Endothelial cell of umbilical vein (primary cell): Measurements from ENCODE around the gene GUK1. TPM values are rescaled to one million over a fixed set of nuclear protein-coding genes. Genes with fewer than 3 reads are reported as not detected.

ENCODE experiments used
- BruUV-seq: library from RNA; stranded (reverse); fragments of 400-500 nt; replicated peaks from 2 replicates; lab custom pipeline; 2021; lab: Mats Ljungman, UMichigan
- CTCF ChIA-PET: fragments of 300-600, 350-600 bp; sonication (Branson Sonifier 250); formaldehyde crosslinking; loops from one replicate; lab custom pipeline; 2021; ENCODE audit warnings: antibody characterized with exemption, inconsistent platforms; lab: Charles Lee
- POLR2A ChIA-PET: fragments of 300-600, 350-600 bp; sonication (Branson Sonifier 250); formaldehyde crosslinking; loops from one replicate; lab custom pipeline; 2021; ENCODE audit warnings: antibody characterized with exemption, inconsistent platforms; lab: Charles Lee
- DNase-seq: peaks from one replicate; pipeline ENCODE4 v3.0.0-alpha.2; 2011; ENCODE audit warnings: low read depth, low spot score
- FAIRE-seq: peaks from 2 replicates; lab custom pipeline; 2011; peaks lifted over from hg19 to GRCh38; lab: Jason Lieb, UNC
- H2AFZ ChIP-seq: 2 replicates; pipeline ENCODE4 v1.6.0; 2012; ENCODE audit warnings: low read depth, low read length, control low read depth, inconsistent platforms
- H3K27ac ChIP-seq: 2 replicates; pipeline ENCODE4 v1.5.1; 2011; ENCODE audit warnings: low read depth, mild to moderate bottlenecking, control low read depth, low read length, moderate library complexity; ENCODE audit not compliant: insufficient read depth
- H3K27me3 ChIP-seq, 2 experiments: 2 replicates each; pipeline versions ENCODE4 v1.6.0 to v1.6.1; 2011; ENCODE audit warnings: low read length in 2 of 2, mixed read lengths in 1 of 2; ENCODE audit not compliant: control insufficient read depth in 2 of 2, insufficient read depth in 2 of 2
- H3K36me3 ChIP-seq, 2 experiments: 2 replicates in 1 of 2; 3 replicates in 1 of 2; pipeline ENCODE4 v1.5.1; 2011; ENCODE audit warnings: low read length in 2 of 2, mild to moderate bottlenecking in 1 of 2, moderate library complexity in 1 of 2; ENCODE audit not compliant: control insufficient read depth in 2 of 2, insufficient read depth in 2 of 2; ENCODE audit errors: extremely low read depth in 1 of 2
- H3K4me1 ChIP-seq: 3 replicates; pipeline ENCODE4 v1.5.1; 2011; ENCODE audit warnings: mild to moderate bottlenecking, low read length; ENCODE audit not compliant: control insufficient read depth, insufficient read depth; ENCODE audit errors: extremely low read depth
- H3K4me2 ChIP-seq: 2 replicates; pipeline ENCODE4 v1.6.1; 2011; ENCODE audit warnings: low read length, control low read depth, mixed read lengths; ENCODE audit not compliant: insufficient read depth
- H3K4me3 ChIP-seq, 3 experiments: fragments of 200-600 bp in 1 of 3; sonication (generic), shearing (Covaris generic) in 1 of 3; replicated peaks in 1 of 3; 2 replicates each; pipeline ENCODE4 v1.5.1; 2011 to 2016; ENCODE audit warnings: control low read depth in 3 of 3, low read length in 3 of 3, mild to moderate bottlenecking in 2 of 3, inconsistent platforms in 1 of 3, low read depth in 1 of 3, moderate library complexity in 1 of 3; ENCODE audit not compliant: insufficient read depth in 1 of 3
- H3K79me2 ChIP-seq: 2 replicates; pipeline ENCODE4 v1.6.0; 2012; ENCODE audit warnings: low read length, inconsistent platforms; ENCODE audit not compliant: control insufficient read depth, insufficient read depth
- H3K9ac ChIP-seq: replicated peaks from 2 replicates; pipeline ENCODE3; 2011; ENCODE audit warnings: low read length, control low read depth; ENCODE audit not compliant: insufficient read depth; ENCODE audit errors: extremely low read depth
- H3K9me1 ChIP-seq: replicated peaks from 3 replicates; pipeline ENCODE4 v1.6.0; 2011; ENCODE audit warnings: mild to moderate bottlenecking, low read length; ENCODE audit not compliant: control insufficient read depth, insufficient read depth; ENCODE audit errors: extremely low read depth
- H3K9me3 ChIP-seq: replicated peaks from 2 replicates; pipeline ENCODE4 v1.5.1; 2012; ENCODE audit warnings: low read length, inconsistent platforms; ENCODE audit not compliant: control insufficient read depth, insufficient read depth
- H4K20me1 ChIP-seq: replicated peaks from 2 replicates; pipeline ENCODE3; 2011; ENCODE audit warnings: mild to moderate bottlenecking, low read length; ENCODE audit not compliant: control insufficient read depth, insufficient read depth; ENCODE audit errors: extremely low read depth
- EZH2 ChIP-seq: IDR thresholded peaks from 2 replicates; pipeline ENCODE4 v1.6.1; 2012; ENCODE audit warnings: borderline replicate concordance, low read depth, mild to moderate bottlenecking, moderate library complexity, low read length, inconsistent platforms; ENCODE audit not compliant: severe bottlenecking
- FOS ChIP-seq: IDR thresholded peaks from 2 replicates; pipeline ENCODE4 v1.6.1; 2011; ENCODE audit warnings: mild to moderate bottlenecking, low read length, moderate library complexity, borderline replicate concordance; ENCODE audit not compliant: insufficient read depth
- GATA2 ChIP-seq: IDR thresholded peaks from 2 replicates; pipeline ENCODE4 v1.7.0; 2011; ENCODE audit warnings: low read depth, mild to moderate bottlenecking, moderate library complexity, mixed read lengths, low read length; ENCODE audit not compliant: insufficient read length, insufficient read depth
- JUN ChIP-seq: IDR thresholded peaks from 2 replicates; pipeline ENCODE4 v1.6.1; 2011; ENCODE audit warnings: borderline replicate concordance, low read depth; ENCODE audit not compliant: insufficient read length, insufficient read depth
- MYC ChIP-seq: IDR thresholded peaks from one replicate; pipeline ENCODE4 v1.6.1; 2011; ENCODE audit warnings: mild to moderate bottlenecking, low read depth, low read length
- POLR2A ChIP-seq: IDR thresholded peaks from 2 replicates; pipeline ENCODE4 v1.6.1; 2012; ENCODE audit warnings: low read depth, mild to moderate bottlenecking, control low read depth, low read length
- POLR2AphosphoS5 ChIP-seq: IDR thresholded peaks from 2 replicates; pipeline ENCODE4 v1.6.1; 2012; ENCODE audit warnings: low read depth, mild to moderate bottlenecking, control low read depth, low read length, moderate library complexity; ENCODE audit not compliant: insufficient read depth
- dilution Hi-C: fragments of 300-500 bp; cut with MboI; formaldehyde crosslinking; loops from one replicate; pipeline ENCODE4 v1.15.0; 2019; ENCODE audit warnings: low sequenced_read_pairs; ENCODE audit not compliant: extremely low pct_ligation_motif_present
- intact Hi-C: fragments of 100-400 bp; cut with micrococcal nuclease; formaldehyde crosslinking; loops from one replicate; pipeline ENCODE4 v1.10.0; 2022
- polyA plus RNA-seq, 4 experiments: library from polyadenylated mRNA; depleted of rRNA in 3 of 4; stranded (reverse) in 3 of 4; unstranded in 1 of 4; fragments of >200 nt; gene quantifications; 2 replicates each; pipeline versions ENCODE4 v1.2.1 to v1.2.3, GENCODE V29; 2011 to 2012; ENCODE audit warnings: missing spikeins in 1 of 4
- total RNA-seq: library from RNA; stranded (reverse); gene quantifications from 2 replicates; pipeline ENCODE4 v1.2.3, GENCODE V29; 2021
- TF ChIP-seq, protein P1 (sequence below), 2 donors: IDR thresholded peaks; 1 replicate in 1 of 2; 2 replicates in 1 of 2; pipeline ENCODE4 v1.5.1; 2011; ENCODE audit warnings: low read length in 2 of 2, mild to moderate bottlenecking in 2 of 2, moderate library complexity in 2 of 2, control low read depth in 1 of 2, inconsistent platforms in 1 of 2, low read depth in 1 of 2; ENCODE audit not compliant: insufficient read depth in 1 of 2; ENCODE audit errors: extremely low read depth in 1 of 2
- TF ChIP-seq, protein P2 (sequence below): IDR thresholded peaks from 2 replicates; pipeline ENCODE4 v1.6.1; 2011; ENCODE audit not compliant: insufficient read depth, insufficient read length

GUK1 gene
- total and polyA plus RNA-seq, 2 donors (not counting 3 experiments of a cell fraction or from before 2014, with no cell fraction given), result 239 to 742 TPM

DNA sequence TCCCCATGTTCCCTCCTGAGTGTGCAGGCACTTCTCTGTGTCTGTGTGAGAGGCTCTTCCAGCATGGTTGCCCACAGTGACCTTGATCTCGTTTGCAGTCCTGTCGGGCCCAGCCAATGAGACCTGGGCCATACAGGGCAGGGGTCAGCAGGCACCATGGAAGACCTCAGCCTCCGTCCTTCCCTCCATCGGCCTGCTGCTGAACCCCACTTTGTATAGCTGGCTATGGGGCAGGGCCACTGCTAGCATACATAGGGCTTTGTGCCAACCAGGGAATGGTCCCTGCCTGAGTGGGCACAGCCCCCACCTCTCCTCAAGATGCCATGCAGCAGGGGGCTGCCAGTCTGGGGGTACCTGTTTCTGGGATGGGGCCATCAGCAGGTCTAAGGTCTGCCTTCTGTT is 40.7 kb upstream of the GUK1 start:
- Histone ChIP-seq H3K27me3 (no peaks in the 10 kb centered on the region), H3K4me2 (no peak overlapping the region), H3K4me3 (no peak overlapping the region), H3K79me2 (peaks cover 61% of the 10 kb centered on the region), H3K27ac (no peak overlapping the region), H3K9me3 (peaks cover 4% of the 10 kb centered on the region), H4K20me1 (peaks cover 14% of the 10 kb centered on the region), H2AFZ (no peak overlapping the region), H3K9me1 (no peaks in the 10 kb centered on the region), H3K9ac (no peak overlapping the region), H3K4me1 (peaks cover 10% of the 10 kb centered on the region), H3K36me3 (peaks cover 10 to 36% of the 10 kb centered on the region in 2 experiments)
- DNase-seq (no peak), FAIRE-seq (no peak)
- TF ChIP-seq FOS, result no peak
- TF ChIP-seq POLR2AphosphoS5, result no peak
- TF ChIP-seq JUN, result no peak
- TF ChIP-seq MYC, result no peak
- no peak for TF ChIP-seq POLR2A
- TF ChIP-seq, protein P1, sequence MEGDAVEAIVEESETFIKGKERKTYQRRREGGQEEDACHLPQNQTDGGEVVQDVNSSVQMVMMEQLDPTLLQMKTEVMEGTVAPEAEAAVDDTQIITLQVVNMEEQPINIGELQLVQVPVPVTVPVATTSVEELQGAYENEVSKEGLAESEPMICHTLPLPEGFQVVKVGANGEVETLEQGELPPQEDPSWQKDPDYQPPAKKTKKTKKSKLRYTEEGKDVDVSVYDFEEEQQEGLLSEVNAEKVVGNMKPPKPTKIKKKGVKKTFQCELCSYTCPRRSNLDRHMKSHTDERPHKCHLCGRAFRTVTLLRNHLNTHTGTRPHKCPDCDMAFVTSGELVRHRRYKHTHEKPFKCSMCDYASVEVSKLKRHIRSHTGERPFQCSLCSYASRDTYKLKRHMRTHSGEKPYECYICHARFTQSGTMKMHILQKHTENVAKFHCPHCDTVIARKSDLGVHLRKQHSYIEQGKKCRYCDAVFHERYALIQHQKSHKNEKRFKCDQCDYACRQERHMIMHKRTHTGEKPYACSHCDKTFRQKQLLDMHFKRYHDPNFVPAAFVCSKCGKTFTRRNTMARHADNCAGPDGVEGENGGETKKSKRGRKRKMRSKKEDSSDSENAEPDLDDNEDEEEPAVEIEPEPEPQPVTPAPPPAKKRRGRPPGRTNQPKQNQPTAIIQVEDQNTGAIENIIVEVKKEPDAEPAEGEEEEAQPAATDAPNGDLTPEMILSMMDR (IDR thresholded peaks at IDR 0.05; ENCODE audit: extremely low read depth in 1 of 2, insufficient read depth in 1 of 2, low read depth in 1 of 2, low read length in 2 of 2), result no peak
- TF ChIP-seq EZH2, result no peak
- no peak for TF ChIP-seq GATA2
- TF ChIP-seq, protein P2, sequence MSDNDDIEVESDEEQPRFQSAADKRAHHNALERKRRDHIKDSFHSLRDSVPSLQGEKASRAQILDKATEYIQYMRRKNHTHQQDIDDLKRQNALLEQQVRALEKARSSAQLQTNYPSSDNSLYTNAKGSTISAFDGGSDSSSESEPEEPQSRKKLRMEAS, result no peak
- BruUV-seq, result no TSS peak
- ChIA-PET POLR2A (no interaction called here), CTCF (no interaction called here)
- dilution Hi-C loops (no loop called here), intact Hi-C loops (no loop called here)
